HEK293T (cell line): ENCODE data around the gene AMH.

Source experiments
- BHLHE40 ChIP-seq: fragments of 450-650 bp; IDR thresholded peaks from 2 replicates; pipeline ENCODE4 v1.6.1; 2016; ENCODE audit warnings: mild to moderate bottlenecking, moderate library complexity, borderline replicate concordance
- FOXK2 ChIP-seq: fragments of 450-650 bp; IDR thresholded peaks from 2 replicates; pipeline ENCODE4 v1.6.1; 2016; ENCODE audit warnings: mild to moderate bottlenecking
- FOXM1 ChIP-seq: fragments of 450-650 bp; IDR thresholded peaks from 2 replicates; pipeline ENCODE4 v1.6.1; 2017; ENCODE audit warnings: mild to moderate bottlenecking, borderline replicate concordance
- SP1 ChIP-seq: fragments of 450-650 bp; IDR thresholded peaks from 2 replicates; pipeline ENCODE4 v1.6.1; 2017
- SUZ12 ChIP-seq: fragments of 450-650 bp; IDR thresholded peaks from 2 replicates; pipeline ENCODE4 v1.6.1; 2016; ENCODE audit warnings: mild to moderate bottlenecking
- TARDBP ChIP-seq: fragments of 450-650 bp; IDR thresholded peaks from 2 replicates; pipeline ENCODE4 v1.6.1; 2016
- TF ChIP-seq, protein P1 (sequence below): fragments of 450-650 bp; IDR thresholded peaks from 2 replicates; pipeline ENCODE4 v1.6.1; 2016

- TF ChIP-seq, protein P1, sequence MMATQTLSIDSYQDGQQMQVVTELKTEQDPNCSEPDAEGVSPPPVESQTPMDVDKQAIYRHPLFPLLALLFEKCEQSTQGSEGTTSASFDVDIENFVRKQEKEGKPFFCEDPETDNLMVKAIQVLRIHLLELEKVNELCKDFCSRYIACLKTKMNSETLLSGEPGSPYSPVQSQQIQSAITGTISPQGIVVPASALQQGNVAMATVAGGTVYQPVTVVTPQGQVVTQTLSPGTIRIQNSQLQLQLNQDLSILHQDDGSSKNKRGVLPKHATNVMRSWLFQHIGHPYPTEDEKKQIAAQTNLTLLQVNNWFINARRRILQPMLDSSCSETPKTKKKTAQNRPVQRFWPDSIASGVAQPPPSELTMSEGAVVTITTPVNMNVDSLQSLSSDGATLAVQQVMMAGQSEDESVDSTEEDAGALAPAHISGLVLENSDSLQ, result no peak
- TF ChIP-seq SP1 (no peak), FOXK2 (no peak), SUZ12 (no peak), TARDBP (no peak), FOXM1 (no peak), BHLHE40 (no peak)
Measured at GRCh38 chr19:2270157-2270422, 21.0 kb downstream of the AMH start.
